A673 (cell line): ENCODE measurements around the gene MGME1. TPM values are rescaled to one million over a fixed set of nuclear protein-coding genes. Genes with fewer than 3 reads are reported as not detected.
A peak's percentile ranks its signal among the peaks of the same experiment; 100 is the strongest.
"Not testable (repeated sequence)": the region's sequence is repeated elsewhere in the genome, so short reads cannot be mapped to it uniquely, and the experiment has no call there.

Experiments used
- BruUV-seq: library from RNA; stranded (reverse); fragments of 400-500 nt; replicated peaks from 2 replicates; lab custom pipeline; 2021; lab: Mats Ljungman, UMichigan
- CTCF ChIA-PET: fragments of 300-600 bp; sonication (Branson Sonifier 250); formaldehyde crosslinking; loops from one replicate; lab custom pipeline; 2022; ENCODE audit warnings: antibody characterized with exemption; lab: Charles Lee
- POLR2A ChIA-PET: fragments of 300-600 bp; sonication (Branson Sonifier 250); formaldehyde crosslinking; loops from one replicate; lab custom pipeline; 2022; ENCODE audit warnings: antibody characterized with exemption; ENCODE audit not compliant: low non-redundant PET; lab: Charles Lee
- DNase-seq: peaks from one replicate; pipeline ENCODE4 v3.0.0-alpha.2; 2015; ENCODE audit warnings: low spot score
- H3K27ac ChIP-seq: fragments of 200-600 bp; sonication (generic); 2 replicates; pipeline ENCODE4 v1.5.1; 2016; ENCODE audit warnings: mixed run types, low read depth, mild to moderate bottlenecking, mixed read lengths, antibody characterized with exemption, low read length; ENCODE audit not compliant: poor library complexity, severe bottlenecking
- H3K27me3 ChIP-seq: fragments of 200-600 bp; sonication (generic); replicated peaks from 2 replicates; pipeline ENCODE4 v1.6.1; 2017; ENCODE audit warnings: mixed run types, low read depth, mild to moderate bottlenecking, mixed read lengths, antibody characterized with exemption, low read length; ENCODE audit not compliant: insufficient read depth, poor library complexity
- H3K36me3 ChIP-seq: fragments of 200-600 bp; sonication (generic); 2 replicates; pipeline ENCODE4 v1.6.1; 2016; ENCODE audit warnings: mixed run types, mild to moderate bottlenecking, mixed read lengths, antibody characterized with exemption, low read length; ENCODE audit not compliant: insufficient read depth, poor library complexity, severe bottlenecking
- H3K4me1 ChIP-seq: fragments of 200-600 bp; sonication (generic); 2 replicates; pipeline ENCODE4 v1.6.1; 2017; ENCODE audit warnings: mixed run types, mild to moderate bottlenecking, mixed read lengths, antibody characterized with exemption, low read length; ENCODE audit not compliant: insufficient read depth, poor library complexity, severe bottlenecking
- H3K4me3 ChIP-seq: fragments of 200-600 bp; sonication (generic); 2 replicates; pipeline ENCODE4 v1.5.1; 2016; ENCODE audit warnings: low read depth, mixed run types, mild to moderate bottlenecking, mixed read lengths, low read length; ENCODE audit not compliant: poor library complexity, severe bottlenecking
- H3K9me3 ChIP-seq: fragments of 200-600 bp; sonication (generic); 2 replicates; pipeline ENCODE4 v1.6.1; 2016; ENCODE audit warnings: mixed run types, low read depth, mild to moderate bottlenecking, mixed read lengths, antibody characterized with exemption, low read length; ENCODE audit not compliant: poor library complexity, severe bottlenecking
- EZH2 ChIP-seq: fragments of 200-600 bp; sonication (generic); IDR thresholded peaks from 2 replicates; pipeline ENCODE4 v1.6.1; 2017; ENCODE audit warnings: borderline replicate concordance, low read depth, mild to moderate bottlenecking, mixed read lengths, antibody characterized with exemption, low read length; ENCODE audit not compliant: poor library complexity, severe bottlenecking
- intact Hi-C: fragments of 100-400 bp; cut with micrococcal nuclease; formaldehyde crosslinking; loops from one replicate; pipeline ENCODE4 v1.10.0; 2022; ENCODE audit not compliant: unreplicated experiment
- total RNA-seq: library from RNA; stranded (reverse); gene quantifications from 2 replicates; pipeline ENCODE4 v1.2.3, GENCODE V29; 2021
- TF ChIP-seq, protein P1 (sequence below): fragments of 300-800, 200-600 bp; sonication (generic); conservative IDR thresholded peaks from 2 replicates; pipeline ENCODE4 v1.5.1; 2017; ENCODE audit warnings: low read depth, mild to moderate bottlenecking, antibody characterized with exemption, low read length, moderate library complexity, mixed read lengths

Gene MGME1
- total RNA-seq, 1 experiment from 2014 or later = 41.4 TPM

DNA sequence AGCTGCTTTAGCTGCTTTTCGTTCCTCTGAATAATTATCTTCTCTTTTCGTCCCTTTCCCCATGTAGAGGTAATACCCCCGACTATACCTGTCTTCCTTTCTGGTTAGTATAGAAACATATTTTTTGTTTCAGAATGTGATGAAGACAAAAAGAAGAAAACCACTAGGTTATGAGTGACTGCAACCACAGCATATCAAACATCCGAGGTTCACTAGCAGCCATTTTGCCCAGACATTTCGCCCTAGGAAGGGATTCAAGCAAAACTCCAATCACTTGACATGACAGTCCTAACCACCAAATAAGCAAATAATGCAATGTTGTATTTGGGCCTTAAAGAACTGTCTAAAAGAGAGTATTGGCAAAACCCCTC, 9.6 kb upstream of the MGME1 start:
- ChIA-PET CTCF (no interaction called here), POLR2A (no interaction called here)
- Histone ChIP-seq H3K36me3 (peaks cover 41% of the 10 kb centered on the region), H3K27ac (peak overlapping the region; percentile 63), H3K9me3 (no peaks in the 10 kb centered on the region), H3K4me1 (peaks cover 64% of the 10 kb centered on the region), H3K4me3 (no peak overlapping the region), H3K27me3 (no peaks in the 10 kb centered on the region)
- no peak for DNase-seq
- no peak for TF ChIP-seq EZH2
- TF ChIP-seq, protein P1, sequence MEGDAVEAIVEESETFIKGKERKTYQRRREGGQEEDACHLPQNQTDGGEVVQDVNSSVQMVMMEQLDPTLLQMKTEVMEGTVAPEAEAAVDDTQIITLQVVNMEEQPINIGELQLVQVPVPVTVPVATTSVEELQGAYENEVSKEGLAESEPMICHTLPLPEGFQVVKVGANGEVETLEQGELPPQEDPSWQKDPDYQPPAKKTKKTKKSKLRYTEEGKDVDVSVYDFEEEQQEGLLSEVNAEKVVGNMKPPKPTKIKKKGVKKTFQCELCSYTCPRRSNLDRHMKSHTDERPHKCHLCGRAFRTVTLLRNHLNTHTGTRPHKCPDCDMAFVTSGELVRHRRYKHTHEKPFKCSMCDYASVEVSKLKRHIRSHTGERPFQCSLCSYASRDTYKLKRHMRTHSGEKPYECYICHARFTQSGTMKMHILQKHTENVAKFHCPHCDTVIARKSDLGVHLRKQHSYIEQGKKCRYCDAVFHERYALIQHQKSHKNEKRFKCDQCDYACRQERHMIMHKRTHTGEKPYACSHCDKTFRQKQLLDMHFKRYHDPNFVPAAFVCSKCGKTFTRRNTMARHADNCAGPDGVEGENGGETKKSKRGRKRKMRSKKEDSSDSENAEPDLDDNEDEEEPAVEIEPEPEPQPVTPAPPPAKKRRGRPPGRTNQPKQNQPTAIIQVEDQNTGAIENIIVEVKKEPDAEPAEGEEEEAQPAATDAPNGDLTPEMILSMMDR = no peak
- intact Hi-C loops = no loop called here
- no TSS peak for BruUV-seq

DNA sequence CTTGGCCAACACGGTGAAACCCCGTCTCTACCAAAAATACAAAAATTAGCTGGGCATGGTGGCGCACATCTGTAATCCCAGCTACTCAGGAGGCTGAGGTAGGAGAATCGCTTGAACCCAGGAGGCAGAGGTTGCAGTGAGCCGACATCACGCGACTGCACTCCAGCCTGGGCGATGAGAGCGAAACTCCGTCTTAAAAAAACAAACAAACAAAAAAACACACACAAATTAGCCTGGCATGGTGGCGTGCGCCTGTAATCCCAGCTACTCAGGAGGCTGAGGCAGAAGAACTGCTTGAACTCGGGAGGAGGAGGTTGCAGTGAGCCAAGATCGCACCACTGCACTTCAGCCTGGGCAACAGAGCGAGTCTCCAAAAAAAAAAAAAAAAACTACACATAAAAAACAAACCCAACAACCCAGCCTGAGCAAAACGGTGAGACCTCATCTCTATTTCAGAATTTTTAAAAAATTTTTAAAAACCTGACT, 8.4 kb upstream of the MGME1 start:
- POLR2A ChIA-PET, H3K27me3 ChIP-seq, H3K9me3 ChIP-seq, BruUV-seq, DNase-seq, H3K4me3 ChIP-seq: not testable (repeated sequence)
- Histone ChIP-seq H3K4me1 (peaks cover 75% of the 10 kb centered on the region), H3K27ac (peak overlapping the region; percentile 65), H3K36me3 (peaks cover 40% of the 10 kb centered on the region)
- CTCF ChIA-PET = interaction anchor here (0.7 kb wide), 1 partner anchor 238 kb away, joined by 5 read pairs; no protein-coding TSS in a partner anchor
- intact Hi-C loops = loop anchor here (10.0 kb wide), 1 partner anchor 426 kb away; the partner anchor contains the start of gene BFSP1

DNA sequence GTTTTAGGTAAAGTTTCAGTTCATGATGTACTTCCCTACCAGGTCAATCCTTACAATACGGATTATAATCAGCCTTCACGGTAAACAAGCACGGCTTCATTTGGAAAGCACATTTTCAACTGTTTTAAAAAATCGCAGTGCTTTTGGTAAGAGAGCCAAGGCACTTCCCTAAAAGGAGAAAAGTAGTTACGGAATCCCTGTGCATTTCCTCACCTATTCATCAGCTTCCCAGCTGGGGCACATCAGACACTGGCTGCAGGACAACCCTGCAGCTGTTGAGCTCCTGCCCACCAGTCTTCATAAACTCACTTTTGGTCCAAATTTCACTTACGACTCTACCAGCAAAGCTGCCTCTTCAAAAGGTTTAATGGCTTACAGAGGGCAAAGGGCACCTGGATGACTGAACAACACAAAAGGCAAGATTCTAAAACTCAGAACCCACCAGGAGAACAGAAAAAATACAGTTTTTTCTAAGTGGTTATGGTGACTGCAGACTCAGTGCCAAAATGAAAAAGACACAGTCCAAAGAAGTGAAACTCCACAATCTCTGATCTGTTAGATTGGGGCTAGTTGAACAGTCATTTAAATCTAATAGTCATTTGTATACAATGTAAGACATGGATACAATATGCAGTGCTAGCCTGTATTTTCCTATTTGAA, 7.8 kb upstream of the MGME1 start:
- no peak overlapping the region for H3K4me3 ChIP-seq
- ChIA-PET CTCF (no interaction called here), POLR2A (no interaction called here)
- intact Hi-C loops = loop anchor here (10.0 kb wide), 1 partner anchor 426 kb away; the partner anchor contains the start of gene BFSP1
- no peaks in the 10 kb centered on the region for H3K27me3 ChIP-seq
- peaks cover 35% of the 10 kb centered on the region for H3K36me3 ChIP-seq
- H3K27ac ChIP-seq = peak overlapping the region; percentile 65
- BruUV-seq = no TSS peak
- H3K9me3 ChIP-seq = no peaks in the 10 kb centered on the region
- TF ChIP-seq EZH2 = no peak
- DNase-seq = no peak
- H3K4me1 ChIP-seq = peaks cover 80% of the 10 kb centered on the region

DNA sequence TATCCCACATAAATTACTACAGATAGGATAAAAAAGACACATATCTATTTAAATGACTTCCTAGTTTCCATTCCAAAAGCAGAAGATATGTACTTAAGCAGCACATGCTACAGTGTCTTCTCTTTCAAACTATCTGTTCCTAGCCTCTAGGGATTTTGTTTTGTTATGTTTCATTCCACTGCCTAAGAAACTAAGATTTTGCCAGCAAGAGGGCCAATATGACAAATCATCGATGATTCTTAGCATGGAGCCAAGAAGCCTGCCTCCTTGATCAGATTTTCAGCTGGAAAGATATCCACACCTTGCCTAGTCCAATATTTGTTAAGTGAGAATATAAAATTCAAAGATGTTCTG, 7.3 kb upstream of the MGME1 start:
- intact Hi-C loops = loop anchor here (10.0 kb wide), 1 partner anchor 427 kb away; the partner anchor contains the start of gene BFSP1
- BruUV-seq = no TSS peak
- no peak overlapping the region for H3K4me3 ChIP-seq
- peak overlapping the region; percentile 65 for H3K27ac ChIP-seq
- ChIA-PET POLR2A (interaction anchor here (0.6 kb wide), 1 partner anchor 735 kb away, joined by 9 read pairs; the partner anchor contains the start of gene PCSK2), CTCF (no interaction called here)
- TF ChIP-seq EZH2 = no peak
- TF ChIP-seq, protein P1 = no peak
- no peak for DNase-seq
- H3K36me3 ChIP-seq = peaks cover 35% of the 10 kb centered on the region
- peaks cover 80% of the 10 kb centered on the region for H3K4me1 ChIP-seq
- no peaks in the 10 kb centered on the region for H3K9me3 ChIP-seq
- H3K27me3 ChIP-seq = no peaks in the 10 kb centered on the region
